ENCODE measurements around the gene UBE3D.
"Not testable (repeated sequence)": the region's sequence is repeated elsewhere in the genome, so short reads cannot be mapped to it uniquely, and the experiment has no call there.

Gene UBE3D

GRCh38 chr6:82904860-82905259 is 160.8 kb downstream of the UBE3D start:
- FAIRE-seq (no peak), DNase-seq (ENCODE audit: insufficient read length, low spot score) (no peak)
- no peak for TF ChIP-seq POLR2A (IDR thresholded peaks at IDR 0.05; ENCODE audit: low read depth, low read length)

GRCh38 chr6:82904257-82904656 is 161.4 kb downstream of the UBE3D start:
- no peak for DNase-seq (ENCODE audit: insufficient read length, low spot score)
- FAIRE-seq, result no peak
- TF ChIP-seq POLR2A (IDR thresholded peaks at IDR 0.05; ENCODE audit: low read depth, low read length), result no peak

- no peak for FAIRE-seq
- TF ChIP-seq POLR2A (IDR thresholded peaks at IDR 0.05; ENCODE audit: low read depth, low read length), result no peak
- no peak for DNase-seq (ENCODE audit: insufficient read length, low spot score)
Observed at GRCh38 chr6:82902290-82902689, 163.4 kb downstream of the UBE3D start.

GRCh38 chr6:82894653-82895259 is 170.9 kb downstream of the UBE3D start:
- TF ChIP-seq POLR2A (IDR thresholded peaks at IDR 0.05; ENCODE audit: low read depth, low read length), result no peak
- FAIRE-seq, result no peak
- no peak for DNase-seq (ENCODE audit: insufficient read length, low spot score)

- DNase-seq (ENCODE audit: insufficient read length, low spot score), result no peak
- no peak for FAIRE-seq
- TF ChIP-seq POLR2A (IDR thresholded peaks at IDR 0.05; ENCODE audit: low read depth, low read length), result no peak
Observed at GRCh38 chr6:82893889-82894652, 171.6 kb downstream of the UBE3D start.

- not testable (repeated sequence) for DNase-seq (ENCODE audit: insufficient read length, low spot score); FAIRE-seq
Observed at GRCh38 chr6:82891503-82891902, 174.1 kb downstream of the UBE3D start.

GRCh38 chr6:82891076-82891475 is 174.6 kb downstream of the UBE3D start:
- DNase-seq (ENCODE audit: insufficient read length, low spot score) (no peak), FAIRE-seq (no peak)
- no peak for TF ChIP-seq POLR2A (IDR thresholded peaks at IDR 0.05; ENCODE audit: low read depth, low read length)

- DNase-seq (ENCODE audit: insufficient read length, low spot score) (no peak), FAIRE-seq (no peak)
Observed at GRCh38 chr6:82890240-82890639, 175.4 kb downstream of the UBE3D start.

GRCh38 chr6:82889143-82889542 is 176.5 kb downstream of the UBE3D start:
- TF ChIP-seq POLR2A (IDR thresholded peaks at IDR 0.05; ENCODE audit: low read depth, low read length), result no peak
- FAIRE-seq (no peak), DNase-seq (ENCODE audit: insufficient read length, low spot score) (no peak)

More at GRCh38 chr6:82890240-82890639, 175.4 kb downstream of the UBE3D start:
- no peak for TF ChIP-seq POLR2A (IDR thresholded peaks at IDR 0.05; ENCODE audit: low read depth, low read length)

- FAIRE-seq, result no peak
- no peak for TF ChIP-seq POLR2A (IDR thresholded peaks at IDR 0.05; ENCODE audit: low read depth, low read length)
- no peak for DNase-seq (ENCODE audit: insufficient read length, low spot score)
Observed at GRCh38 chr6:82882363-82883023, 183.1 kb downstream of the UBE3D start.

- no peak for FAIRE-seq
- no peak for DNase-seq (ENCODE audit: insufficient read length, low spot score)
- TF ChIP-seq POLR2A (IDR thresholded peaks at IDR 0.05; ENCODE audit: low read depth, low read length), result no peak
Observed at GRCh38 chr6:82881519-82881918, 184.1 kb downstream of the UBE3D start.

GRCh38 chr6:82878812-82879211 is 186.8 kb downstream of the UBE3D start:
- FAIRE-seq (no peak), DNase-seq (ENCODE audit: insufficient read length, low spot score) (no peak)

GRCh38 chr6:82877213-82878195 is 188.1 kb downstream of the UBE3D start:
- TF ChIP-seq POLR2A (IDR thresholded peaks at IDR 0.05; ENCODE audit: low read depth, low read length), result no peak
- no peak for DNase-seq (ENCODE audit: insufficient read length, low spot score)
- FAIRE-seq, result peak; percentile 94

More at GRCh38 chr6:82878812-82879211, 186.8 kb downstream of the UBE3D start:
- no peak for TF ChIP-seq POLR2A (IDR thresholded peaks at IDR 0.05; ENCODE audit: low read depth, low read length)
